PC-3 (cell line): Measurements from ENCODE around the gene IGSF21. TPM values are rescaled to one million over a fixed set of nuclear protein-coding genes. Genes with fewer than 3 reads are reported as not detected.

Source experiments
- ATAC-seq: fragments of 200-7000 bp; cut with Tn5 transposase; 2 replicates; pipeline ENCODE4 v1.9.1; 2020; ENCODE audit warnings: mild to moderate bottlenecking, moderate library complexity
- BruUV-seq: library from RNA; stranded (reverse); fragments of 400-500 nt; replicated peaks from 2 replicates; lab custom pipeline; 2021; lab: Mats Ljungman, UMichigan
- CTCF ChIA-PET: fragments of 300-600 bp; sonication (Branson Sonifier 250); formaldehyde crosslinking; loops from one replicate; lab custom pipeline; 2022; ENCODE audit warnings: antibody characterized with exemption; lab: Charles Lee
- POLR2A ChIA-PET: fragments of 300-600 bp; sonication (Branson Sonifier 250); formaldehyde crosslinking; loops from one replicate; lab custom pipeline; 2022; ENCODE audit warnings: antibody characterized with exemption; ENCODE audit not compliant: unreplicated experiment; lab: Charles Lee
- DNase-seq: peaks from one replicate; pipeline ENCODE4 v3.0.0-alpha.2; 2015
- H2AFZ ChIP-seq: fragments of 300-600 bp; sonication (generic); 2 replicates; pipeline ENCODE4 v1.6.0; 2016; ENCODE audit warnings: antibody characterized with exemption, low read length
- H3F3A ChIP-seq: fragments of 300-600 bp; sonication (generic); one replicate; pipeline ENCODE4 v1.6.0; 2017; ENCODE audit warnings: antibody characterized with exemption, low read length, control low read depth, mild to moderate bottlenecking; ENCODE audit not compliant: unreplicated experiment
- H3K27ac ChIP-seq: fragments of 300-600 bp; sonication (generic); 2 replicates; pipeline ENCODE4 v1.5.1; 2016; ENCODE audit warnings: mild to moderate bottlenecking, low read length
- H3K27me3 ChIP-seq: fragments of 300-600 bp; sonication (generic); 2 replicates; pipeline ENCODE4 v1.6.1; 2016; ENCODE audit warnings: low read length, mixed read lengths
- H3K36me3 ChIP-seq: fragments of 300-600 bp; sonication (generic); 2 replicates; pipeline ENCODE4 v1.6.1; 2016; ENCODE audit warnings: low read depth, mixed run types, low read length, mixed read lengths
- H3K4me1 ChIP-seq: fragments of 300-600 bp; sonication (generic); 2 replicates; pipeline ENCODE4 v1.5.1; 2016; ENCODE audit warnings: low read length; ENCODE audit not compliant: insufficient read depth
- H3K4me2 ChIP-seq: fragments of 300-600 bp; sonication (generic); 2 replicates; pipeline ENCODE4 v1.6.0; 2016; ENCODE audit warnings: low read length
- H3K4me3 ChIP-seq: fragments of 300-600 bp; sonication (generic); 2 replicates; pipeline ENCODE4 v1.5.1; 2016; ENCODE audit warnings: mild to moderate bottlenecking, low read length, mixed read lengths
- H3K79me2 ChIP-seq: fragments of 300-600 bp; sonication (generic); 2 replicates; pipeline ENCODE4 v1.6.1; 2017; ENCODE audit warnings: low read length, mixed read lengths
- H3K9ac ChIP-seq: fragments of 300-600 bp; sonication (generic); 2 replicates; pipeline ENCODE4 v1.6.0; 2016; ENCODE audit warnings: mild to moderate bottlenecking, low read length
- H3K9me2 ChIP-seq: fragments of 300-600 bp; sonication (generic); replicated peaks from 2 replicates; pipeline ENCODE4 v1.6.1; 2016; ENCODE audit warnings: mixed run types, low read length, mixed read lengths
- H3K9me3 ChIP-seq: fragments of 300-600 bp; sonication (generic); 2 replicates; pipeline ENCODE4 v1.6.1; 2016; ENCODE audit warnings: low read length, mixed read lengths
- H4K20me1 ChIP-seq: fragments of 300-600 bp; sonication (generic); 2 replicates; pipeline ENCODE4 v1.6.1; 2016; ENCODE audit warnings: low read length, mixed read lengths
- CTCF ChIP-seq: fragments of 300-600 bp; sonication (generic); conservative IDR thresholded peaks from 2 replicates; pipeline ENCODE4 v1.5.1; 2017; ENCODE audit warnings: antibody characterized with exemption, low read depth, mild to moderate bottlenecking, low read length
- EZH2 ChIP-seq: fragments of 300-600 bp; sonication (generic); IDR thresholded peaks from one replicate; pipeline ENCODE4 v1.6.1; 2017; ENCODE audit warnings: antibody characterized with exemption, mild to moderate bottlenecking, low read length; ENCODE audit not compliant: unreplicated experiment
- EZH2phosphoT487 ChIP-seq: fragments of 300-600 bp; sonication (generic); IDR thresholded peaks from 2 replicates; pipeline ENCODE4 v1.6.1; 2018; ENCODE audit warnings: mild to moderate bottlenecking, antibody characterized with exemption, low read length, borderline replicate concordance
- intact Hi-C: fragments of 100-400 bp; cut with micrococcal nuclease; formaldehyde crosslinking; loops from 2 replicates; pipeline ENCODE4 v1.9.0; 2023
- total RNA-seq: library from RNA; depleted of rRNA; stranded (reverse); fragments of >200 nt; gene quantifications from 2 replicates; pipeline ENCODE4 v1.2.3, GENCODE V29; 2014

The IGSF21 gene
- total RNA-seq, 1 experiment from 2014 or later, result not detected

DNA sequence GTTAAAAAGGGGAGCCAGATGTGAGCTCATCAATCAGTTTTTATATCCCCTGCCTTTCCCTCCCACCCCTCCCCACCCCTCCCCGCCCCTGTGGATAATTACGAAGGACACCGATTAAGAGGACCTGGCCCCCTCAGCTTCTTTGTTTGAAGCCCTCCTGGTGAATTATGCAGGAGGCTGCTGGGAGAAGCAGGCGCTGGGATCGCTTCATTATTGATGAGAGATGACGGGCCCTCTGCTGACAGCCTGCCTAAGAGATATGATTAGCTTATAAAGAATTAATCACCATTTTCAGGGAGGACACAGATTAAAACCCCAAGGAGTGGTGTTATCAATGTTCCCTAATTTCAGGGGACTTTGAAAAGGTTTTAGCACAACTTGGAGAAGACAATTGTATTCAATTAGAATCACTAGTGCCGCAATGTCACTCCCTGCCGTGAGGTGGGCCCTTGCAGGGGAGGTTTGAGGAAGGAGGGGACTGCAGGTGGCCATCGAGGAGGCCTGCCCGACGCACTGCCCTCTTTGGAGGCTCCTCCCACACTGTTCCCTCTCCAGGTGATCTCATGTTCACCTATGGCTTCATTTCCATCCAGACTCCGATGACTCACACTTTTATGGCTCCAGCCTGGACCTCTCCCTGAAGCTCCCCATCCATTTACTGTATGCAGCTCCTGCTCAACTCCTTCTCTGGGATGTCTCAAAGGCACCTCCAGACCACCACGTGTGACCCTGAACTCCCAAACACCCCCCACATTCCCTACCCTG, 306.1 kb downstream of the IGSF21 start:
- CTCF ChIA-PET, result no interaction called here
- H4K20me1 ChIP-seq, result no peaks in the 10 kb centered on the region
- no peaks in the 10 kb centered on the region for H3K9me2 ChIP-seq
- no peak overlapping the region for H2AFZ ChIP-seq
- no peak overlapping the region for H3K4me3 ChIP-seq
- no TSS peak for BruUV-seq
- no peaks in the 10 kb centered on the region for H3K36me3 ChIP-seq
- no peaks in the 10 kb centered on the region for H3F3A ChIP-seq
- no peak overlapping the region for H3K9ac ChIP-seq
- peaks cover 6% of the 10 kb centered on the region for H3K4me1 ChIP-seq
- intact Hi-C loops, result no loop called here
- TF ChIP-seq EZH2phosphoT487, result no peak
- no peak for TF ChIP-seq EZH2
- TF ChIP-seq CTCF, result no peak
- DNase-seq (peak; percentile 53), ATAC-seq (peak; percentile 35; the same call in 1 of the 2 replicates)
- H3K27me3 ChIP-seq, result no peaks in the 10 kb centered on the region
- H3K27ac ChIP-seq, result peak overlapping the region; percentile 23; the same call in 1 of the 2 replicates
- H3K79me2 ChIP-seq, result no peaks in the 10 kb centered on the region
- H3K9me3 ChIP-seq, result peaks cover 11% of the 10 kb centered on the region; the same call in 1 of the 2 replicates
- 0 out of 2 replicates have a peak overlapping the region, but pooled peaks have one; percentile 22 for H3K4me2 ChIP-seq
- POLR2A ChIA-PET, result no interaction called here

GRCh38 chr1:18414321-18414720, 306.7 kb downstream of the IGSF21 start:
- no peaks in the 10 kb centered on the region for H3F3A ChIP-seq
- CTCF ChIA-PET, result no interaction called here
- H2AFZ ChIP-seq, result no peak overlapping the region
- no TSS peak for BruUV-seq
- no peaks in the 10 kb centered on the region for H3K9me2 ChIP-seq
- H3K4me1 ChIP-seq, result peaks cover 6% of the 10 kb centered on the region
- H3K36me3 ChIP-seq, result no peaks in the 10 kb centered on the region
- peak overlapping the region; percentile 23; the same call in 1 of the 2 replicates for H3K27ac ChIP-seq
- no peak overlapping the region for H3K4me3 ChIP-seq
- peaks cover 11% of the 10 kb centered on the region; the same call in 1 of the 2 replicates for H3K9me3 ChIP-seq
- no peak for ATAC-seq
- H3K79me2 ChIP-seq, result no peaks in the 10 kb centered on the region
- TF ChIP-seq CTCF (no peak), EZH2phosphoT487 (no peak), EZH2 (no peak)
- no peak for DNase-seq
- intact Hi-C loops, result no loop called here
- POLR2A ChIA-PET, result no interaction called here
- no peaks in the 10 kb centered on the region for H3K27me3 ChIP-seq
- H3K4me2 ChIP-seq, result 0 out of 2 replicates have a peak overlapping the region, but pooled peaks have one; percentile 22
- H4K20me1 ChIP-seq, result no peaks in the 10 kb centered on the region
- no peak overlapping the region for H3K9ac ChIP-seq

- Histone ChIP-seq H3K9me3 (peaks cover 11% of the 10 kb centered on the region; the same call in 1 of the 2 replicates), H3K9ac (no peak overlapping the region), H2AFZ (no peak overlapping the region), H3K36me3 (no peaks in the 10 kb centered on the region), H3K4me3 (no peak overlapping the region), H3K79me2 (no peaks in the 10 kb centered on the region), H3K4me2 (no peak overlapping the region), H3K27ac (no peak overlapping the region), H3K4me1 (peaks cover 6% of the 10 kb centered on the region), H4K20me1 (no peaks in the 10 kb centered on the region), H3K27me3 (no peaks in the 10 kb centered on the region), H3F3A (no peaks in the 10 kb centered on the region), H3K9me2 (no peaks in the 10 kb centered on the region)
- TF ChIP-seq CTCF (no peak), EZH2 (no peak), EZH2phosphoT487 (no peak)
- no peak for ATAC-seq
- POLR2A ChIA-PET, result no interaction called here
- intact Hi-C loops, result no loop called here
- CTCF ChIA-PET, result no interaction called here
- no peak for DNase-seq
- BruUV-seq, result no TSS peak
Observed at GRCh38 chr1:18414872-18415447, 307.4 kb downstream of the IGSF21 start.
